Measurements from ENCODE around the gene CNTN1. TPM values are rescaled to one million over a fixed set of nuclear protein-coding genes. Genes with fewer than 3 reads are reported as not detected.
A peak's percentile ranks its signal among the peaks of the same experiment; 100 is the strongest.

Gene CNTN1
- total RNA-seq, 4 donors from 2014 or later: 7.5 to 34.2 (median 19.4) TPM

DNA sequence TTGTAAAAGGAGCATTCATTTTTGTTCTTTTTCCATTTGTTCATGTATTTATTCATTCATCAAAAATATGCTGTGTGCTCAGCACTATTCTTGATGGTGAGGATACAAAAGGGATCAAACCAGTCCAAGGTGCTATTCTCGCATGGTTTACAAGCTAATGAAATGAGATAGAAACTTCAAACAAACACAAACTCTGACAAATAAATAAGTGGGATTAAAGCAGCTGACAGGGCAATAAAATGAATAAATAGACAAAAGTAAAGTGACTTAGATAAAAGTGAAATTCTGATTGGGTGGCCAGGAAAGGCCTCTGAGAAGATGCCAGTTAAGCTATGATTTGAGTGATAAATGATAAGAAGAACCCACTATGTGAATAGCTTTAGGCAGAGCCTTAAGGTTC, 333.9 kb downstream of the CNTN1 start:
- DNase-seq (ENCODE audit: low spot score in 2 of 2): no peak
- intact Hi-C loops (cut with DNase I; ENCODE audit: low total_unique reads): no loop called here
- WGBS, 2 donors: 91 to 92% methylated on average over 1 of the region's 1 CpG
- H3K4me3 ChIP-seq (ENCODE audit: low read depth, poor library complexity, severe bottlenecking): no peak overlapping the region
- TF ChIP-seq POLR2A (IDR thresholded peaks at IDR 0.05): no peak
- TF ChIP-seq, protein P1, sequence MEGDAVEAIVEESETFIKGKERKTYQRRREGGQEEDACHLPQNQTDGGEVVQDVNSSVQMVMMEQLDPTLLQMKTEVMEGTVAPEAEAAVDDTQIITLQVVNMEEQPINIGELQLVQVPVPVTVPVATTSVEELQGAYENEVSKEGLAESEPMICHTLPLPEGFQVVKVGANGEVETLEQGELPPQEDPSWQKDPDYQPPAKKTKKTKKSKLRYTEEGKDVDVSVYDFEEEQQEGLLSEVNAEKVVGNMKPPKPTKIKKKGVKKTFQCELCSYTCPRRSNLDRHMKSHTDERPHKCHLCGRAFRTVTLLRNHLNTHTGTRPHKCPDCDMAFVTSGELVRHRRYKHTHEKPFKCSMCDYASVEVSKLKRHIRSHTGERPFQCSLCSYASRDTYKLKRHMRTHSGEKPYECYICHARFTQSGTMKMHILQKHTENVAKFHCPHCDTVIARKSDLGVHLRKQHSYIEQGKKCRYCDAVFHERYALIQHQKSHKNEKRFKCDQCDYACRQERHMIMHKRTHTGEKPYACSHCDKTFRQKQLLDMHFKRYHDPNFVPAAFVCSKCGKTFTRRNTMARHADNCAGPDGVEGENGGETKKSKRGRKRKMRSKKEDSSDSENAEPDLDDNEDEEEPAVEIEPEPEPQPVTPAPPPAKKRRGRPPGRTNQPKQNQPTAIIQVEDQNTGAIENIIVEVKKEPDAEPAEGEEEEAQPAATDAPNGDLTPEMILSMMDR (IDR thresholded peaks at IDR 0.05): no peak

DNA sequence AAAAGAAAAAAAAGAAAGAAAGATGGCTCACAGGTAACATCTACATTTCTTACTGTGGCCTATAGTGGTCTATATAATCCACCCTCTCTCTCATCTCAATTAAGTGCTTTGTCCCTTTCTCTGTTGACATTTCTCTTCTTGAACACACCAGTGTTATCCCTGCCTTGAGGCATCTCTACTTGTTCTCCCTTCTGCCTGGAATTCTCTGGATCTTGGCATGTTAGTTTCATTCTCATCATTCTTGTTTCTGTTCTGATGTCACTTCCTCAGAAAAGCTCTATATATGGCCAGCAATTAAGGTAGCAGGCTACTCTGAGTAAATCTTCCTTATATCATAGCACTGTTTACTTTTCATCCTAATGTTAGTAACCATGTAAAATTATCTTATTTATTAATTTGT, 340.1 kb downstream of the CNTN1 start:
- no peak for DNase-seq (ENCODE audit: low spot score in 2 of 2)
- intact Hi-C loops (cut with DNase I; ENCODE audit: low total_unique reads): no loop called here
- TF ChIP-seq, protein P1 (IDR thresholded peaks at IDR 0.05): no peak
- no peak for TF ChIP-seq POLR2A (IDR thresholded peaks at IDR 0.05)
- no peak overlapping the region for H3K4me3 ChIP-seq (ENCODE audit: low read depth, poor library complexity, severe bottlenecking)

DNA sequence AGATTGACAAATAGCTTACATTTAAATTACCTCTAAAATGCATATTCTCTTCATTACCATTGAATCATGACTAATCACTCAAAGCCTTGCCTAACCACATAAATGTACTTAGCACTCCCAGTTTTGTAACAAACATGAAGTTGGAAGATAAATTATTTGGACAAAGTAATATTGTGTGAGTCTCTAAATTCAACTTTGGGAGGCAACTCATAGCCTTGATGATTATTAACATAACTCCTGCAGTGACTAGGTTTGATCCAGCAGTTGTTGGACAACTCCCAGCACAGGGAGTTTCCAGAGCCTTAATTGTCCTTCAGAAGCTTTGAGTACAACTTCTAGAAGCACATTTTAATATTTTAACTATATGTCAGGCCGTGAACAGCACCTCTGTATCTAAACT, 342.4 kb downstream of the CNTN1 start:
- 19 to 38% methylated on average over 1 of the region's 1 CpG for WGBS, 2 donors
- intact Hi-C loops (cut with DNase I; ENCODE audit: low total_unique reads): no loop called here
- no peak for TF ChIP-seq POLR2A (IDR thresholded peaks at IDR 0.05)
- TF ChIP-seq, protein P1 (IDR thresholded peaks at IDR 0.05): no peak
- no peak overlapping the region for H3K4me3 ChIP-seq (ENCODE audit: low read depth, poor library complexity, severe bottlenecking)
- peak in 1 of 2 donors; percentile 46 for DNase-seq (ENCODE audit: low spot score in 2 of 2)

DNA sequence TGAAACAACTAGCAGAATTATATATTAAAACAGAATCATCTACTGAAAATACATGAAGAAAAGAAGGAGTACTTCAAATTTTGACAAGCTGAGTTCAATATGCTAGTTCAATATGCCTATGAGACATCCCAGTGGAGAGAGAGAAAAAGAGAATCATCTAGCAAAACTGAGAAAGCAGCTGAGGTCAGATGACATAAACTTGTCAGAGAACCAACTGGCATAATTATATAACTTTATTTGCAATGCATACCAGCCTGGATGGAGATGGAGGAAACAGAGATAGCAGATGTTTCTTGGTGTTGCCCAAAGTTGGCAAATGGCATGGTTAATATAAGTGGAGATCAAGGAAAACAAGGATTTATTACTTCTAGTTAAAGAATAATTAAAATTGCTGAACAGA, 347.2 kb downstream of the CNTN1 start:
- intact Hi-C loops (cut with DNase I; ENCODE audit: low total_unique reads): no loop called here
- no peak for TF ChIP-seq POLR2A (IDR thresholded peaks at IDR 0.05)
- TF ChIP-seq, protein P1 (IDR thresholded peaks at IDR 0.05): no peak
- no peak overlapping the region for H3K4me3 ChIP-seq (ENCODE audit: low read depth, poor library complexity, severe bottlenecking)
- DNase-seq (ENCODE audit: low spot score in 2 of 2): no peak

DNA sequence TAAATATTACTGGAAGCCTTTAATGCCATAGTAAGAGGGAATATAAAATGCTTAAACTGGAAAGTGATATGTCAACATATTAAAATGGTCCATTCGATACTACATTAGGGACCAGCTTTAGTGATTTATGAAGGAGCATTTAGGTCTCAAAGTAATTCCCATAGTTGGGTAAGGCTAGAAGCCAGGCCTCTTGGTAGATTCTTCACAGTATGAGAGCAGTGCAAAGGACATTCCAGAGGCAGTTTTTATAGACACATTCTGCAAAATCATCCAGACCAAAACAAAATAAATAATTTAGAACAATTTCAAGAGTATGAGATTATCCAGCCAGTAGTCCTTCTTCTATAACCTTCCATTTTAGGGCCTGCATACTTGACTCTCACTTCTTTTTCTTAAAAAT, 353.3 kb downstream of the CNTN1 start:
- TF ChIP-seq, protein P1 (IDR thresholded peaks at IDR 0.05): no peak
- TF ChIP-seq POLR2A (IDR thresholded peaks at IDR 0.05): no peak
- intact Hi-C loops (cut with DNase I; ENCODE audit: low total_unique reads): no loop called here
- no peak for DNase-seq (ENCODE audit: low spot score in 2 of 2)
- H3K4me3 ChIP-seq (ENCODE audit: low read depth, poor library complexity, severe bottlenecking): no peak overlapping the region
- 70 to 72% methylated on average over 1 of the region's 1 CpG for WGBS, 2 donors

DNA sequence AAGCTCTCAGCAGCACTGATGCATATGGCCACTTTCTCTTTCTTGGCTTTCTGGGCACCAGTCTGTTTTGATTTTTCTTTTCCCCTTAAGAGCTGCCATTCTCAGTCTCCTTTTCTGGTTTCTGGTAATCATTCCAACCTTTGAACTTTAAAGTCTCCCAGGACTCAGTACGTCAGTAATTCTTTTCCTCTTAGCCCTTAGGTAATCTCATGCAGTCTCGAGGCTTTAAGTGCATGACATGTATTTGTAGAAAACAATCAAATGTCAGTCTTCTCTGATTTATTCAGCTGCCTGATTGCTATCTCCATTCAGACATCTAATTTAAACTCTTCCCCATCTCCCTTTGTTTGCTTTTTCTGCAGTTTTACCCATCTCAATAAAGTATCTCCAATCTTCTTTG, 356.8 kb downstream of the CNTN1 start:
- no peak overlapping the region for H3K4me3 ChIP-seq (ENCODE audit: low read depth, poor library complexity, severe bottlenecking)
- intact Hi-C loops (cut with DNase I; ENCODE audit: low total_unique reads): no loop called here
- 54 to 68% methylated on average over 2 of the region's 2 CpGs for WGBS, 2 donors
- no peak for DNase-seq (ENCODE audit: low spot score in 2 of 2)
- no peak for TF ChIP-seq POLR2A (IDR thresholded peaks at IDR 0.05)
- TF ChIP-seq, protein P1 (IDR thresholded peaks at IDR 0.05): no peak

Measured in lower leg skin (tissue), 4 donors.